Measurements from ENCODE around the gene RHOBTB3.
"Not testable (repeated sequence)": the region's sequence is repeated elsewhere in the genome, so short reads cannot be mapped to it uniquely, and the experiment has no call there.

Gene RHOBTB3

DNA sequence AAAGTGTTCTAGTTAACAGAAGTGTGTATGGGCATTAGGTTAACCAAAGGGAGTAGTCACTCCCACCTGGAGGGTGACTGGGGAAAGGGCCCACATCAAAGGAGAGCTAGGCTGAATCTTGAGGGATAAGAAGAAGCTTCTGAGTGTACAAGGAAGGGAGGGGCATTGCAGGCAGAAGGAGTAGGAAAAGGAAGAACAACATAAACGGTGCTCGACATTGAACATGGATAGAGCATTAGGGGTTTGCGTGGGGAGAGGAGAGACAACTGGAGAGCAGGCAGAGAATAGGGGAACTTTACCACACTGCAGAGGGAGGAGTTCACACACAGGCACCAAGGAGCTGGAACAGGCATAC lies 96.7 kb downstream of the RHOBTB3 start:
- Histone ChIP-seq H3K9me3 (ENCODE audit: low read length) (no peaks in the 10 kb centered on the region), H3K9ac (ENCODE audit: low read length) (no peak overlapping the region), H3K27me3 (ENCODE audit: control insufficient read depth in 1 of 2, insufficient read depth in 2 of 2, low read length in 2 of 2) (no peaks in the 10 kb centered on the region), H3K4me3 (ENCODE audit: low read depth in 1 of 2, low read length in 2 of 2) (no peak overlapping the region), H3K27ac (ENCODE audit: low read depth, low read length) (no peak overlapping the region), H3K4me1 (ENCODE audit: insufficient read depth, low read length) (peaks cover 17% of the 10 kb centered on the region), H3K36me3 (ENCODE audit: insufficient read depth, low read length) (no peaks in the 10 kb centered on the region)

DNA sequence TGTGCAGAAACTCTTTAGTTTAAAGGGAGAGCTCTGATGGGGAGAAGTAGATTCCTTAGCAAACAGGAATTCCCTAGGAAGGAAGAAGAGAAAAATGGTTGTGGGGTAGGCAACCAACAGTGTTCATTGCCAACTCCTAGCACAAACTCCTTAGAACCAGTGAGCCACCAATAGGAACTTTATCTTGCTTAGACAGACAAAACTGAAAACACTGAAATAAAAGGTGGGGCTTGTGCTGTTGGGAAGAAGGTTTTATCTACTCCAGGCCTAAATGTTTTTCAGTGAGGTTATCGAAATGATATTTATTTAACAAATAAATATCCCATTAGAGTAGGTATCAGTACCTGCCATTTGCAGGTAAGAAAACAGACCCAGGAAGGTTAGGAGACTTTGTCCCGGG lies 99.1 kb downstream of the RHOBTB3 start:
- Histone ChIP-seq H3K27me3 (ENCODE audit: control insufficient read depth in 1 of 2, insufficient read depth in 2 of 2, low read length in 2 of 2) (no peaks in the 10 kb centered on the region), H3K36me3 (ENCODE audit: insufficient read depth, low read length) (no peaks in the 10 kb centered on the region), H3K9ac (ENCODE audit: low read length) (no peak overlapping the region), H3K4me3 (ENCODE audit: low read depth in 1 of 2, low read length in 2 of 2) (no peak overlapping the region), H3K27ac (ENCODE audit: low read depth, low read length) (no peak overlapping the region), H3K4me1 (ENCODE audit: insufficient read depth, low read length) (no peaks in the 10 kb centered on the region), H3K9me3 (ENCODE audit: low read length) (no peaks in the 10 kb centered on the region)

- peaks cover 7% of the 10 kb centered on the region for H3K4me1 ChIP-seq (ENCODE audit: insufficient read depth, low read length)
- no peak overlapping the region for H3K4me3 ChIP-seq (ENCODE audit: low read depth in 1 of 2, low read length in 2 of 2)
- H3K27me3 ChIP-seq (ENCODE audit: control insufficient read depth in 1 of 2, insufficient read depth in 2 of 2, low read length in 2 of 2), result no peaks in the 10 kb centered on the region
- H3K36me3 ChIP-seq (ENCODE audit: insufficient read depth, low read length), result no peaks in the 10 kb centered on the region
- H3K27ac ChIP-seq (ENCODE audit: low read depth, low read length), result no peak overlapping the region
- no peaks in the 10 kb centered on the region for H3K9me3 ChIP-seq (ENCODE audit: low read length)
- H3K9ac ChIP-seq (ENCODE audit: low read length), result no peak overlapping the region
Measured at GRCh38 chr5:95832664-95833063, 101.5 kb downstream of the RHOBTB3 start.

DNA sequence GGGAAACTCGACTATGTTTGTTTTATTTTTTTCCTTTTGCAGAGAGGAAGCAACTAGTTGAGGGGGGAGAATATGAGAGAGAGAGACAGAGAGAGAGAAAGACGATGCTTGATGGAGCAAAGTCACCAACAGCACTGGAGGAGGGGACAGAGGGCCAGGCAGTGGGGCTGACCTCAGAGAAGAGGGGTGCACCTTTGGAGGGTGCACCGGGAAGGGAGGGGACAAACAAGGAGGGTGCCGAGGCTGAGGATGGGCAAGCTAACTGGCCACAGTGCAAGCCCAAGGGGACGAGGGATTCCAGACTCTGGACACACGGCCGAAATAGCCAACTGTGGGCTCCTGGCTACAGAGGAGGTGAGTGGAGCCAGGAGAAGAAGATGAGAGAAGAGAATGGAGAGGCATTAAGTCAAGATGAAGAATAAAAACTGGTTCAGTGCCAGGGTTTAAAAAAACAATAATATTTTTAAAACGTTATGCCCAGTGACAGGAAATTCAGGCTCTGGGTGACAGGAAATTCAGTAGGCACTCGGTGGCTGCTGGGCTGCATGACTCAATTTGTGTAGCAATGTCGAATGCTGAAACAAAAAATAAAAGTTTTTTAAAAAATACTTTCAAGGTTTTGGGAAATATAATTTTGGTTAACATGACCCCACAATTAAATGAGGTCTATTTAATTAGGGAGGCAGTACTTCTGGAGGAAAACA lies 104.7 kb downstream of the RHOBTB3 start:
- H3K36me3 ChIP-seq (ENCODE audit: insufficient read depth, low read length), result no peaks in the 10 kb centered on the region
- no peak overlapping the region for H3K9ac ChIP-seq (ENCODE audit: low read length)
- no peaks in the 10 kb centered on the region for H3K9me3 ChIP-seq (ENCODE audit: low read length)
- H3K27me3 ChIP-seq (ENCODE audit: control insufficient read depth in 1 of 2, insufficient read depth in 2 of 2, low read length in 2 of 2), result no peaks in the 10 kb centered on the region
- peak overlapping the region in 1 of 2 donors; percentile 33 for H3K4me3 ChIP-seq (ENCODE audit: low read depth in 1 of 2, low read length in 2 of 2)
- H3K4me1 ChIP-seq (ENCODE audit: insufficient read depth, low read length), result peaks cover 7% of the 10 kb centered on the region
- H3K27ac ChIP-seq (ENCODE audit: low read depth, low read length), result no peak overlapping the region

DNA sequence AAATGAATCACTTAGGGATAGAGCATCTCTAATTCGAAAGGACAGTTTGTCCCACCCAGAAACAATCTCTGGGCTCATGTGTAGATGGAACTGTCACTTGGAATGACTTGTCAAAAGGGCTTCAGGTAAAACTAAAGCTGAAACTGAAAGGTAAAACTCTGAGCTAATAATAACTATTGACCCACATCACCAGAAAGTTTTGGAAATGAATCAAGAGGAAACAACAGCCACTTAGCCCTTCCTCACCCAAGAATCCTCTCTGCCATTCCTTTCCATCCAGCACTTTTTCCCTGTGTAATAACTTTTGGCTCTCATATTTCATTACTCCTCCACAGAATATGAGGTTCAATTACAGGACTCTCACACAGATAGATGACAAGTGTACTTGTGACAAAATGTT lies 105.4 kb downstream of the RHOBTB3 start:
- no peaks in the 10 kb centered on the region for H3K36me3 ChIP-seq (ENCODE audit: insufficient read depth, low read length)
- H3K9me3 ChIP-seq (ENCODE audit: low read length), result no peaks in the 10 kb centered on the region
- peaks cover 7% of the 10 kb centered on the region for H3K4me1 ChIP-seq (ENCODE audit: insufficient read depth, low read length)
- no peak overlapping the region for H3K9ac ChIP-seq (ENCODE audit: low read length)
- no peak overlapping the region for H3K27ac ChIP-seq (ENCODE audit: low read depth, low read length)
- H3K27me3 ChIP-seq (ENCODE audit: control insufficient read depth in 1 of 2, insufficient read depth in 2 of 2, low read length in 2 of 2), result no peaks in the 10 kb centered on the region
- H3K4me3 ChIP-seq (ENCODE audit: low read depth in 1 of 2, low read length in 2 of 2), result no peak overlapping the region

DNA sequence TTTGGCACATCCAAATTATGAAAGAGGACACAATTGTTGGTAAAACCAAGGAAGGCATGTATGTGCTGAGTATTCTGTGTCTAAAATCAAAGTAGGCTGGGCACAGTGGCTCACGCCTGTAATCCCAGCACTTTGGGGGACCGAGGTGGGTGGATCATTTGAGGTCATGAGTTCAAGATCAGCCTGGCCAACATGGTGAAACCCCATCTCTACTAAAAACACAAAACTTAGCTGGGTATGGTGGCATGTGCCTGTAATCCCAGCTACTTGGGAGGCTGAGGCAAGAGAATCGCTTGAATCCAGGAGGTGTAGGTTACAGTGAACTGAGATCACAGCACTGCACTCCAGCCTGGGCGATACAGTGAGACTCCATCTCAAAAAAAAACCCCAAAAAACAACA lies 105.8 kb downstream of the RHOBTB3 start:
- H3K9ac ChIP-seq (ENCODE audit: low read length); H3K4me1 ChIP-seq (ENCODE audit: insufficient read depth, low read length); H3K27ac ChIP-seq (ENCODE audit: low read depth, low read length): not testable (repeated sequence)

GRCh38 chr5:95837492-95837891 lies 106.4 kb downstream of the RHOBTB3 start:
- H3K36me3 ChIP-seq (ENCODE audit: insufficient read depth, low read length), result no peaks in the 10 kb centered on the region
- H3K9me3 ChIP-seq (ENCODE audit: low read length), result no peaks in the 10 kb centered on the region
- H3K27ac ChIP-seq (ENCODE audit: low read depth, low read length), result no peak overlapping the region
- H3K27me3 ChIP-seq (ENCODE audit: control insufficient read depth in 1 of 2, insufficient read depth in 2 of 2, low read length in 2 of 2), result no peaks in the 10 kb centered on the region
- no peak overlapping the region for H3K9ac ChIP-seq (ENCODE audit: low read length)
- H3K4me1 ChIP-seq (ENCODE audit: insufficient read depth, low read length), result peaks cover 7% of the 10 kb centered on the region
- no peak overlapping the region for H3K4me3 ChIP-seq (ENCODE audit: low read depth in 1 of 2, low read length in 2 of 2)

More for the DNA sequence above, 105.8 kb downstream of the RHOBTB3 start:
- not testable (repeated sequence) for H3K4me3 ChIP-seq (ENCODE audit: low read depth in 1 of 2, low read length in 2 of 2); H3K9me3 ChIP-seq (ENCODE audit: low read length); H3K36me3 ChIP-seq (ENCODE audit: insufficient read depth, low read length); H3K27me3 ChIP-seq (ENCODE audit: control insufficient read depth in 1 of 2, insufficient read depth in 2 of 2, low read length in 2 of 2)

DNA sequence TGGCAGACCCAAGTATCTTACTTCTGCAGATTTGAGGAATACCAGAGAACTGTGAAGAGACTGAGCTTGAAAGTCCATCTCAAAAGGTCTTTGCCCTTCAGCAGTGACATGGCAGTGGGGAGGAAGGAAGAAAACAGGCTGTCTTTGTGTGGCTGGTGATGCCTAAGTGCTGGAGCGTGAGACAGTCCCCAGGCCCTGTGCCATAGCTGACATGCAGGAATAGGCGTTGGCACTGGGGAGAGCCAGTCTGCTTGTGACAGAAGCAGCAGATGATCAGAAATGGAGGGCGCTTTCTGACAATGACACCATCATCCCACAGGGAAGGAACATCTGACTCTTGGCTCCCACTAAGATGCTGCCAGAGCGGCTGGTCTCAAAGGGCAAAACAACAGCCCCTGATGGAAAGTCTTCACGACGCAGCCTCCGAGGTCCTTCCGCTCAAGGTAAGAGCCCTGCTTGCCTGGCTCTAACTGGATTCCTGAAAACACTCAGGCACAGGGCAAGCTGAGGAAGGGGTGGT lies 106.9 kb downstream of the RHOBTB3 start:
- no peaks in the 10 kb centered on the region for H3K9me3 ChIP-seq (ENCODE audit: low read length)
- no peaks in the 10 kb centered on the region for H3K27me3 ChIP-seq (ENCODE audit: control insufficient read depth in 1 of 2, insufficient read depth in 2 of 2, low read length in 2 of 2)
- H3K36me3 ChIP-seq (ENCODE audit: insufficient read depth, low read length), result no peaks in the 10 kb centered on the region
- H3K4me1 ChIP-seq (ENCODE audit: insufficient read depth, low read length), result peaks cover 12% of the 10 kb centered on the region
- no peak overlapping the region for H3K9ac ChIP-seq (ENCODE audit: low read length)
- no peak overlapping the region for H3K4me3 ChIP-seq (ENCODE audit: low read depth in 1 of 2, low read length in 2 of 2)
- H3K27ac ChIP-seq (ENCODE audit: low read depth, low read length), result no peak overlapping the region

GRCh38 chr5:95838556-95838955 lies 107.4 kb downstream of the RHOBTB3 start:
- Histone ChIP-seq H3K27ac (ENCODE audit: low read depth, low read length) (no peak overlapping the region), H3K4me3 (ENCODE audit: low read depth in 1 of 2, low read length in 2 of 2) (no peak overlapping the region), H3K9ac (ENCODE audit: low read length) (no peak overlapping the region), H3K4me1 (ENCODE audit: insufficient read depth, low read length) (peaks cover 17% of the 10 kb centered on the region), H3K9me3 (ENCODE audit: low read length) (no peaks in the 10 kb centered on the region), H3K27me3 (ENCODE audit: control insufficient read depth in 1 of 2, insufficient read depth in 2 of 2, low read length in 2 of 2) (no peaks in the 10 kb centered on the region), H3K36me3 (ENCODE audit: insufficient read depth, low read length) (no peaks in the 10 kb centered on the region)

- no peak overlapping the region for H3K27ac ChIP-seq (ENCODE audit: low read depth, low read length)
- H3K9ac ChIP-seq (ENCODE audit: low read length), result no peak overlapping the region
- H3K9me3 ChIP-seq (ENCODE audit: low read length), result no peaks in the 10 kb centered on the region
- H3K4me3 ChIP-seq (ENCODE audit: low read depth in 1 of 2, low read length in 2 of 2), result no peak overlapping the region
- peaks cover 18% of the 10 kb centered on the region for H3K4me1 ChIP-seq (ENCODE audit: insufficient read depth, low read length)
- no peaks in the 10 kb centered on the region for H3K36me3 ChIP-seq (ENCODE audit: insufficient read depth, low read length)
- H3K27me3 ChIP-seq (ENCODE audit: control insufficient read depth in 1 of 2, insufficient read depth in 2 of 2, low read length in 2 of 2), result no peaks in the 10 kb centered on the region
Measured at GRCh38 chr5:95839658-95840057, 108.5 kb downstream of the RHOBTB3 start.

GRCh38 chr5:95840956-95841705 lies 110.0 kb downstream of the RHOBTB3 start:
- Histone ChIP-seq H3K4me3 (ENCODE audit: low read depth in 1 of 2, low read length in 2 of 2) (no peak overlapping the region), H3K27ac (ENCODE audit: low read depth, low read length) (no peak overlapping the region), H3K9ac (ENCODE audit: low read length) (no peak overlapping the region), H3K9me3 (ENCODE audit: low read length) (no peaks in the 10 kb centered on the region), H3K4me1 (ENCODE audit: insufficient read depth, low read length) (peaks cover 10% of the 10 kb centered on the region), H3K27me3 (ENCODE audit: control insufficient read depth in 1 of 2, insufficient read depth in 2 of 2, low read length in 2 of 2) (no peaks in the 10 kb centered on the region), H3K36me3 (ENCODE audit: insufficient read depth, low read length) (no peaks in the 10 kb centered on the region)

Measured in muscle layer of colon (tissue), 2 donors.